ENCODE data around the gene ARMH3. TPM values are rescaled to one million over a fixed set of nuclear protein-coding genes. Genes with fewer than 3 reads are reported as not detected.

Gene ARMH3
- total RNA-seq, 4 donors from 2014 or later: 12.9 to 19.3 (median 16.2) TPM

DNA sequence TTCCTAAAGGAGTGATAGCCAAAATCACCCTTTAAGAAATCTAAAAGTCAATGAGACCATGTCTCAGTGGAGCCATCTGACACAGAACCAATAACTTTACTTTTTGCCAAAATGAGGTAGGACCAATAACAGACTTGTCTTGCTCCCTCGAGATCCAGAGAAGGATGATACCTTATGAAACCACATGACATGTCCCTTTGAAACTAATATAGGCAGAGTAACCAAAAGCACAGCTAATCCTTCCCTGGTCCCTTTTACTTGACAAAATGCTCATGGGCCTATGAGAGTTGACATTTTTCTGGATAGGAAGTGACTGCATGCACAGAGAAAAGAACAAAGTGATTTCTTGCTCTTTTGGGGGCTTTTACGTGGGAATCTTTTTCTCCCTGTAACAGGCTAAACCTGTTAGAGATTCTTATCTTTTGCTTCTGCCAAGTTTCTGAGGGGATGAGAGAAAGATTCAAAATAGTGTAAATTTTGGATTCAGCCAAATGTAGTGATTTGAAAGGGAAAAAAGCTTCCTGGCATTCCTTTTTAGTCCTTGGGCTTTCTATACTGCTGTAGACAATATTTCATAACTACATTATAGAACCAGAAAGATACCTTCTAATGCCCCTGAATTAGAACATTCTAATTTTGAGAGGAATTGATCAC, 87.6 kb downstream of the ARMH3 start:
- no peaks in the 10 kb centered on the region for H3K27me3 ChIP-seq
- TF ChIP-seq EP300 (IDR thresholded peaks at IDR 0.05) (no peak), POLR2A (IDR thresholded peaks at IDR 0.05; ENCODE audit: low read depth) (no peak), POLR2AphosphoS5 (IDR thresholded peaks at IDR 0.05) (no peak)
- TF ChIP-seq, protein P1, sequence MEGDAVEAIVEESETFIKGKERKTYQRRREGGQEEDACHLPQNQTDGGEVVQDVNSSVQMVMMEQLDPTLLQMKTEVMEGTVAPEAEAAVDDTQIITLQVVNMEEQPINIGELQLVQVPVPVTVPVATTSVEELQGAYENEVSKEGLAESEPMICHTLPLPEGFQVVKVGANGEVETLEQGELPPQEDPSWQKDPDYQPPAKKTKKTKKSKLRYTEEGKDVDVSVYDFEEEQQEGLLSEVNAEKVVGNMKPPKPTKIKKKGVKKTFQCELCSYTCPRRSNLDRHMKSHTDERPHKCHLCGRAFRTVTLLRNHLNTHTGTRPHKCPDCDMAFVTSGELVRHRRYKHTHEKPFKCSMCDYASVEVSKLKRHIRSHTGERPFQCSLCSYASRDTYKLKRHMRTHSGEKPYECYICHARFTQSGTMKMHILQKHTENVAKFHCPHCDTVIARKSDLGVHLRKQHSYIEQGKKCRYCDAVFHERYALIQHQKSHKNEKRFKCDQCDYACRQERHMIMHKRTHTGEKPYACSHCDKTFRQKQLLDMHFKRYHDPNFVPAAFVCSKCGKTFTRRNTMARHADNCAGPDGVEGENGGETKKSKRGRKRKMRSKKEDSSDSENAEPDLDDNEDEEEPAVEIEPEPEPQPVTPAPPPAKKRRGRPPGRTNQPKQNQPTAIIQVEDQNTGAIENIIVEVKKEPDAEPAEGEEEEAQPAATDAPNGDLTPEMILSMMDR (IDR thresholded peaks at IDR 0.05): no peak
- H3K36me3 ChIP-seq: peaks cover 0 to 49% (median 18%) of the 10 kb centered on the region in 4 donors
- no peak for DNase-seq (ENCODE audit: extremely low spot score)
- no peak overlapping the region for H3K4me3 ChIP-seq
- H3K9me3 ChIP-seq: no peaks in the 10 kb centered on the region
- 88% methylated on average over 2 of the region's 2 CpGs for WGBS
- H3K4me1 ChIP-seq: peaks cover 16 to 39% (median 26%) of the 10 kb centered on the region in 4 donors
- H3K27ac ChIP-seq (replicated peaks in 1 of 4): no peak overlapping the region
- intact Hi-C loops (cut with DNase I): no loop called here

GRCh38 chr10:101967713-101968112, 88.3 kb downstream of the ARMH3 start:
- Histone ChIP-seq H3K9me3 (no peaks in the 10 kb centered on the region), H3K36me3 (peaks cover 0 to 44% (median 14%) of the 10 kb centered on the region in 4 donors), H3K4me1 (peaks cover 9 to 39% (median 25%) of the 10 kb centered on the region in 4 donors), H3K27me3 (no peaks in the 10 kb centered on the region), H3K27ac (replicated peaks in 1 of 4) (peak overlapping the region in 1 of 4 donors; percentile 39), H3K4me3 (no peak overlapping the region)
- 67% methylated on average over 2 of the region's 3 CpGs for WGBS
- TF ChIP-seq POLR2AphosphoS5 (IDR thresholded peaks at IDR 0.05): no peak
- TF ChIP-seq POLR2A (IDR thresholded peaks at IDR 0.05; ENCODE audit: low read depth): no peak
- TF ChIP-seq, protein P1 (IDR thresholded peaks at IDR 0.05): no peak
- no peak for TF ChIP-seq EP300 (IDR thresholded peaks at IDR 0.05)
- DNase-seq (ENCODE audit: extremely low spot score): no peak
- intact Hi-C loops (cut with DNase I): no loop called here

- peaks cover 0 to 38% (median 9%) of the 10 kb centered on the region in 4 donors for H3K36me3 ChIP-seq
- TF ChIP-seq POLR2A (IDR thresholded peaks at IDR 0.05; ENCODE audit: low read depth) (no peak), POLR2AphosphoS5 (IDR thresholded peaks at IDR 0.05) (no peak), EP300 (IDR thresholded peaks at IDR 0.05) (no peak)
- TF ChIP-seq, protein P1 (IDR thresholded peaks at IDR 0.05): no peak
- H3K27ac ChIP-seq (replicated peaks in 1 of 4): peak overlapping the region in 1 of 4 donors; percentile 39
- no peak for DNase-seq (ENCODE audit: extremely low spot score)
- 59% methylated on average over 2 of the region's 2 CpGs for WGBS
- peaks cover 10 to 42% (median 27%) of the 10 kb centered on the region in 4 donors for H3K4me1 ChIP-seq
- no peaks in the 10 kb centered on the region for H3K27me3 ChIP-seq
- intact Hi-C loops (cut with DNase I): no loop called here
- H3K9me3 ChIP-seq: no peaks in the 10 kb centered on the region
- no peak overlapping the region for H3K4me3 ChIP-seq
These were observed 88.9 kb downstream of the ARMH3 start for GRCh38 chr10:101967119-101967518.

DNA sequence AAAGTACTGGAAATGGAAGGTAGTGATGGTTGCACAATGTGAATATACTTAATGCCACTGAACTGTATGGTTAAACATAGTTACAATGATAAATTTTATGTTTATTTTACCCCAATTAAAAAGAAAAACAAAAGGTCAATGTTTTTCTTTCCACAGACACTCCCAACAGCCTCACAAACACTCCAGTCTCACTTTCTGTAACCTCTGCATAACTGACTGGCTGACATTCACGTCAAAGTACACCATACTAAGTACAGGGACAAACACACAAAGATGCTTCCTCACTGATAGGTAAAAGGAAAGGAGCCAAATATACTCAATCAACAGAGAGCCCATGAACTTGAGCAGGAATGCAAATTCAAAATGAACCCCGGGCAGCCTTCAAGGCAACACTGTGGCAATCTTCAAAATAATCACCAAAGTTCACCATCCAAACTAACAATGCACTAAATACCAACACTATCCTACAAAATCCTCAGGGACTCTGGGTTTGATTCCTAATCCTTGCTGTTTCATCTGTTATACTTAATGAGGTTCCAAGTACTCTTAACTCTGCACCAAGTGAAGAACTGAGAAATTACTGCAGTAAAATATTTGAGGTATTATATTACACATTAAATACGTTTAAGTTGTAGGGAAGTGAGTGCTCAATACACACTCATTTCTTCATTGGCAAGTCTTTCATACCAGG, 90.8 kb downstream of the ARMH3 start:
- intact Hi-C loops (cut with DNase I): no loop called here
- TF ChIP-seq EP300 (IDR thresholded peaks at IDR 0.05): no peak
- TF ChIP-seq POLR2AphosphoS5 (IDR thresholded peaks at IDR 0.05): no peak
- TF ChIP-seq POLR2A (IDR thresholded peaks at IDR 0.05; ENCODE audit: low read depth): no peak
- TF ChIP-seq, protein P1 (IDR thresholded peaks at IDR 0.05): no peak
- Histone ChIP-seq H3K27ac (replicated peaks in 1 of 4) (peak overlapping the region in 1 of 4 donors; percentile 8), H3K9me3 (no peaks in the 10 kb centered on the region), H3K4me3 (no peak overlapping the region), H3K36me3 (peaks cover 0 to 19% (median 0%) of the 10 kb centered on the region in 4 donors), H3K27me3 (no peaks in the 10 kb centered on the region), H3K4me1 (peaks cover 18 to 55% (median 38%) of the 10 kb centered on the region in 4 donors)
- DNase-seq (ENCODE audit: extremely low spot score): no peak
- 31% methylated on average over 3 of the region's 3 CpGs for WGBS

Data from esophagus muscularis mucosa (tissue), 4 donors.